ENCODE measurements around the gene STRN3. TPM values are rescaled to one million over a fixed set of nuclear protein-coding genes. Genes with fewer than 3 reads are reported as not detected.

The STRN3 gene
- total and polyA plus RNA-seq, 7 donors: 13.9 to 79.7 (median 64.9) TPM

DNA sequence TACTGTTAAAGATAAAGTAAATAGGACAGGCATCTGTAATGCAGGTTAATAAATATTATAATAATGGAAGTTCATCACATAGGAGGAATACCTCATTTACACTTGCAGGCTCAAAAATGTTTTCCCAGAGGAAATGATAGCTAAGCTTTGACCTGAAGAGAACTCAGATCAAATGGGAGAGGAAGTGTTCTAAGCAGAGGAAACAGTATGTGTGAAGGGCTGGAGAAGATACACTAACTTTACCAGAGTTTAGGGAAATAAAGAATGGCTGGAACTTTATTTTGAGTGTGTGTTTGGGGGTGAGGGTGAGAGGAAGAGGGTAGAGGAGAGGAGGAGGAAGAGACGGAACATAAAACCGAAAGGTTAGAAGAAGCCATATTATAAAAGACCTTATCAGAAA is 34.8 kb downstream of the STRN3 start:
- WGBS, 2 donors: 79 to 89% methylated on average over 2 of the region's 2 CpGs
- H3K27ac ChIP-seq: peak overlapping the region in 1 of 4 donors; percentile 22
- intact Hi-C loops (cut with DNase I): no loop called here
- peaks cover 0 to 73% (median 54%) of the 10 kb centered on the region in 4 donors for H3K4me1 ChIP-seq
- no peaks in the 10 kb centered on the region for H3K9me3 ChIP-seq
- DNase-seq: no peak
- TF ChIP-seq EP300 (IDR thresholded peaks at IDR 0.05): no peak
- TF ChIP-seq POLR2AphosphoS5 (IDR thresholded peaks at IDR 0.05): no peak
- TF ChIP-seq, protein P1, sequence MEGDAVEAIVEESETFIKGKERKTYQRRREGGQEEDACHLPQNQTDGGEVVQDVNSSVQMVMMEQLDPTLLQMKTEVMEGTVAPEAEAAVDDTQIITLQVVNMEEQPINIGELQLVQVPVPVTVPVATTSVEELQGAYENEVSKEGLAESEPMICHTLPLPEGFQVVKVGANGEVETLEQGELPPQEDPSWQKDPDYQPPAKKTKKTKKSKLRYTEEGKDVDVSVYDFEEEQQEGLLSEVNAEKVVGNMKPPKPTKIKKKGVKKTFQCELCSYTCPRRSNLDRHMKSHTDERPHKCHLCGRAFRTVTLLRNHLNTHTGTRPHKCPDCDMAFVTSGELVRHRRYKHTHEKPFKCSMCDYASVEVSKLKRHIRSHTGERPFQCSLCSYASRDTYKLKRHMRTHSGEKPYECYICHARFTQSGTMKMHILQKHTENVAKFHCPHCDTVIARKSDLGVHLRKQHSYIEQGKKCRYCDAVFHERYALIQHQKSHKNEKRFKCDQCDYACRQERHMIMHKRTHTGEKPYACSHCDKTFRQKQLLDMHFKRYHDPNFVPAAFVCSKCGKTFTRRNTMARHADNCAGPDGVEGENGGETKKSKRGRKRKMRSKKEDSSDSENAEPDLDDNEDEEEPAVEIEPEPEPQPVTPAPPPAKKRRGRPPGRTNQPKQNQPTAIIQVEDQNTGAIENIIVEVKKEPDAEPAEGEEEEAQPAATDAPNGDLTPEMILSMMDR (IDR thresholded peaks at IDR 0.05): no peak
- no peak for TF ChIP-seq POLR2A (IDR thresholded peaks at IDR 0.05)
- H3K36me3 ChIP-seq: no peaks in the 10 kb centered on the region
- H3K27me3 ChIP-seq: no peaks in the 10 kb centered on the region
- H3K4me3 ChIP-seq: no peak overlapping the region

DNA sequence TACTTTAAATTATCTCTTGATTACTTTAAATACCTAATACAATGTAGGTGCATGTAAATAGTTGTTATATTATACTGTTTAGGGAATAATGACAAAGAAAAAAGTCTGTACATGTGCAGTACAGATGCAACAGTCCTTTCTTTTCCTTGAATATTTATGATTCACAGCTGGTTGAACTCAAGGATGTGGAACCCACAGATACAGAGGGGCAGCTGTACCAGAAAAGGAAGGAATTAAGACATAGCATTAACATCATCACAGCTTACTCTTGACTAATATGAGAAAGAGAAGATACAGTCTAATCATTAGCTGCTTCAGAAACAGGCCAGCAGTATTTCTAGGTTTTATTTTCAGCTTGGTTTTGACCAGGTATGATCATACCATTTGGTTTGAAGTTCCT is 35.4 kb downstream of the STRN3 start:
- Histone ChIP-seq H3K4me3 (no peak overlapping the region), H3K4me1 (peaks cover 0 to 73% (median 55%) of the 10 kb centered on the region in 4 donors), H3K27ac (peak overlapping the region in 1 of 4 donors; percentile 22), H3K27me3 (no peaks in the 10 kb centered on the region), H3K9me3 (no peaks in the 10 kb centered on the region), H3K36me3 (no peaks in the 10 kb centered on the region)
- TF ChIP-seq, protein P1 (IDR thresholded peaks at IDR 0.05): no peak
- no peak for TF ChIP-seq EP300 (IDR thresholded peaks at IDR 0.05)
- intact Hi-C loops (cut with DNase I): no loop called here
- no peak for DNase-seq

DNA sequence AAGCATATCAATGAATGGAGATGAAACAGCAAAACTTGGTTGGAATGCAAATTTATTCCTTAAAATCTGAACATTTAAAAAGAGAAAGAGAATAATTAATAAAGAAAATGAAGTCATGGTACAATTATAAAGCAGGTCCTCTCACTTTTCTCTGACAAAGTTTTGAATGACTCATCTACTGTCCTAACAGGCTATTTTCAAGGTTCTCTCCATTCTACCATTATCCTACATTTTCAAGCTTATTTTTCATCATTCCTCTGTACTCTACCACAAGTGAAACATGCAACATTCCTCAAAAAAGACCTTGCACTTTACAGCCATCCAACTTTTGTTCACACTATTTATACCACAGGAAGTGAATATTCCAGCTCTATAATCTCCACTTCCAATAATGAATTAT is 37.7 kb downstream of the STRN3 start:
- TF ChIP-seq EP300 (IDR thresholded peaks at IDR 0.05) (no peak), POLR2AphosphoS5 (IDR thresholded peaks at IDR 0.05) (no peak), POLR2A (IDR thresholded peaks at IDR 0.05) (no peak)
- TF ChIP-seq, protein P1 (IDR thresholded peaks at IDR 0.05): no peak
- no peak overlapping the region for H3K4me3 ChIP-seq
- H3K9me3 ChIP-seq: no peaks in the 10 kb centered on the region
- H3K27me3 ChIP-seq: no peaks in the 10 kb centered on the region
- no peaks in the 10 kb centered on the region for H3K36me3 ChIP-seq
- H3K27ac ChIP-seq: peak overlapping the region; percentile 5 to 64 (median 46)
- H3K4me1 ChIP-seq: peaks cover 0 to 73% (median 47%) of the 10 kb centered on the region in 4 donors
- DNase-seq: no peak
- intact Hi-C loops (cut with DNase I): no loop called here

DNA sequence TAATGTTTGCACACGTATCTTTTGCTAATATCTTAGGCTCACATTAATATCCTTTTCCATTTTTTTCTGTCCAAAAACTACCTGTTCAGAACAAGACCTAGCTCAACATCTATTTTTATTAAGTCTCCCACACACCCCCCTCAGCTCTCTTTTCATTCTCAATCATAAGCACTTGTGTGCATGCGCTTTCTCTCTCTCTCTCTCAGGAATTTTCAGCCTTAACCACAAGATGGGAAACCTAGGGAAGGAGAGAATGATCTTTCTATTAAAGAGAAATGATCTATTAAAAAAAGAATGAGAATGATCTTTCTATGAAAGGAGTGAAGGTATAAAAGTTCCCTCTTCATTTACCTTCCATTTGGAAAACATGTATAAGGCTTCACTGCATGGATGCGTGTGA is 40.4 kb downstream of the STRN3 start:
- Histone ChIP-seq H3K27ac (peak overlapping the region in 2 of 4 donors; percentile 22 to 32), H3K4me1 (peaks cover 0 to 82% (median 53%) of the 10 kb centered on the region in 4 donors)
- intact Hi-C loops (cut with DNase I): no loop called here

More for the DNA sequence above, 40.4 kb downstream of the STRN3 start:
- WGBS, 2 donors: 95% methylated on average over 3 of the region's 3 CpGs
- Histone ChIP-seq H3K4me3 (no peak overlapping the region), H3K9me3 (no peaks in the 10 kb centered on the region), H3K27me3 (no peaks in the 10 kb centered on the region), H3K36me3 (no peaks in the 10 kb centered on the region)
- TF ChIP-seq, protein P1 (IDR thresholded peaks at IDR 0.05): no peak
- TF ChIP-seq EP300 (IDR thresholded peaks at IDR 0.05) (no peak), POLR2AphosphoS5 (IDR thresholded peaks at IDR 0.05) (no peak), POLR2A (IDR thresholded peaks at IDR 0.05) (no peak)
- no peak for DNase-seq

Data from sigmoid colon (tissue), 7 donors.